K562 (cell line): ENCODE measurements around the gene AMZ1. TPM values are rescaled to one million over a fixed set of nuclear protein-coding genes. Genes with fewer than 3 reads are reported as not detected.

Experiments
- C11orf30 ChIP-seq: fragments of 450-650 bp; IDR thresholded peaks from 2 replicates; pipeline ENCODE4 v1.6.1; 2016; ENCODE audit warnings: low read depth, mild to moderate bottlenecking
- ETV1 ChIP-seq: fragments of 450-650 bp; conservative IDR thresholded peaks from 2 replicates; pipeline ENCODE4 v1.6.1; 2016; ENCODE audit warnings: missing genetic modification characterization, control low read depth, low read depth, missing compliant biosample characterization
- GABPA ChIP-seq: fragments of 200-800 bp; sonication (Bioruptor generic); conservative IDR thresholded peaks from 2 replicates; pipeline ENCODE4 v1.6.1; 2016; ENCODE audit warnings: low read depth, missing genetic modification characterization, missing compliant biosample characterization
- MCM5 ChIP-seq: fragments of 450-650 bp; IDR thresholded peaks from 2 replicates; pipeline ENCODE4 v1.6.1; 2016; ENCODE audit warnings: low read depth
- RBM39 ChIP-seq: fragments of 200-400 bp; formaldehyde crosslinking; optimal IDR thresholded peaks from 2 replicates; pipeline ENCODE3; 2018; ENCODE audit warnings: low read depth, low read length
- SLC30A9 ChIP-seq: fragments of 250-450 bp; sonication (Bioruptor Pico); IDR thresholded peaks from 2 replicates; pipeline ENCODE4 v1.8.0; 2022; ENCODE audit warnings: mild to moderate bottlenecking, moderate library complexity
- TGIF2 ChIP-seq: sonication (generic); formaldehyde crosslinking; IDR thresholded peaks from 2 replicates; pipeline ENCODE4 v1.8.1; 2022; ENCODE audit warnings: mild to moderate bottlenecking, missing genetic modification reagents, moderate library complexity
- ZNF354B ChIP-seq: fragments of 250-450 bp; sonication (Bioruptor Pico); IDR thresholded peaks from 2 replicates; pipeline ENCODE4 v1.4.0; 2020
- polyA plus RNA-seq, 8 experiments: library from polyadenylated mRNA; depleted of rRNA in 4 of 8; stranded (reverse) in 5 of 8; unstranded in 3 of 8; fragments of >200 nt; fragmentation: Nextera tagmentation in 2 of 8; fragmentation: Illumina TruSeq in 1 of 8; extraction: Ambion mirVana in 2 of 8; extraction: Trizol in 1 of 8; gene quantifications; 2 replicates each; pipeline versions ENCODE4 v1.2.1 to v1.2.3, GENCODE V29; 2011 to 2014; ENCODE audit warnings: inconsistent platforms in 1 of 8, missing spikeins in 1 of 8
- total RNA-seq, 7 experiments: library from RNA; depleted of rRNA in 6 of 7; stranded (reverse); fragments of >200 nt in 6 of 7; fragmentation: Illumina TruSeq in 2 of 7; extraction: Trizol in 2 of 7; gene quantifications; 2 replicates each; pipeline versions ENCODE4 v1.2.1 to v1.2.3, GENCODE V29; 2011 to 2021; ENCODE audit warnings: low replicate concordance in 1 of 7
- TF ChIP-seq, protein P1 (sequence below): sonication (generic); formaldehyde crosslinking; IDR thresholded peaks from 2 replicates; pipeline ENCODE4 v1.8.0; 2022; ENCODE audit warnings: mild to moderate bottlenecking, missing genetic modification reagents
- TF ChIP-seq, protein P2 (sequence below): IDR thresholded peaks from 2 replicates; pipeline ENCODE4 v1.6.1; 2011; ENCODE audit warnings: borderline replicate concordance, low read depth, mild to moderate bottlenecking, moderate library complexity, low read length; ENCODE audit not compliant: insufficient read depth, poor library complexity, severe bottlenecking

AMZ1 gene
- total and polyA plus RNA-seq, 9 of the 15 experiments (the other 6 are each of a cell fraction or from before 2014, with no cell fraction given): not detected

DNA sequence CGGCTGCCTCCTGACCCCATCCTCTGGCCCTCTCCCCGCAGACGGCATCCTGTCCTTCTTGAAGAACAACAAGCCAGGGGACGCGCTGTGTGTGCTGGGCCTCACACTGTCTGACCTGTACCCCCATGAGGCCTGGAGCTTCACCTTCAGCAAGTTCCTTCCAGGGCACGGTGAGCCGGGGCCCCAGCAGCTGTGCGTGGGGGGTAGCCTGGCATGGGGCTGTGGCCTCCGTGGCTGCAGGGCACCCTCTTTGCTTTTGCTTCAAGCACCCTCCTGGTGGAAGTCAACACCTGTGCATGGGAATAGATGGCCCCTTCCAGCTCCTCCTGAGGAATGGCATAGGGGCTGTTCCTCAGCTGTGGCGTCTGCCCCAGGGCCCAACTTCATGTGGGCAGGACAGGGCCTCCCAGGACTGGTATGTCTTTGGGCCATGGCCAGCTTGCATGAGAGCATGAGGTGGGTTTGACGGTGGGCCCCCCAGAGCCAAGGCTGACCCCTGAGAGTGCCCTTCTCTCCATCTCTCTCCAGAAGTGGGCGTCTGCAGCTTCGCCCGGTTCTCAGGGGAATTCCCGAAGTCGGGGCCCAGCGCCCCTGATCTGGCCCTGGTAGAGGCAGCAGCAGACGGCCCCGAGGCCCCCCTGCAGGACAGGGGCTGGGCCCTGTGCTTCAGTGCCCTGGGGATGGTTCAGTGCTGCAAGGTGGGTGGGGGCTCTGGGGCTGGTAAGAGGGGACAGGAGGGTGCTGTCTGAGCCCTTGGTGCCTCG lies 20.7 kb downstream of the AMZ1 start (continued):
- TF ChIP-seq, protein P1, sequence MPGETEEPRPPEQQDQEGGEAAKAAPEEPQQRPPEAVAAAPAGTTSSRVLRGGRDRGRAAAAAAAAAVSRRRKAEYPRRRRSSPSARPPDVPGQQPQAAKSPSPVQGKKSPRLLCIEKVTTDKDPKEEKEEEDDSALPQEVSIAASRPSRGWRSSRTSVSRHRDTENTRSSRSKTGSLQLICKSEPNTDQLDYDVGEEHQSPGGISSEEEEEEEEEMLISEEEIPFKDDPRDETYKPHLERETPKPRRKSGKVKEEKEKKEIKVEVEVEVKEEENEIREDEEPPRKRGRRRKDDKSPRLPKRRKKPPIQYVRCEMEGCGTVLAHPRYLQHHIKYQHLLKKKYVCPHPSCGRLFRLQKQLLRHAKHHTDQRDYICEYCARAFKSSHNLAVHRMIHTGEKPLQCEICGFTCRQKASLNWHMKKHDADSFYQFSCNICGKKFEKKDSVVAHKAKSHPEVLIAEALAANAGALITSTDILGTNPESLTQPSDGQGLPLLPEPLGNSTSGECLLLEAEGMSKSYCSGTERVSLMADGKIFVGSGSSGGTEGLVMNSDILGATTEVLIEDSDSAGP (CRISPR knock-in tag): no peak
- TF ChIP-seq GABPA (no peak), RBM39 (no peak), TGIF2 (CRISPR knock-in tag) (no peak), ETV1 (tag) (no peak), MCM5 (no peak), C11orf30 (no peak), ZNF354B (CRISPR knock-in tag) (no peak), SLC30A9 (CRISPR knock-in tag) (no peak)
- TF ChIP-seq, protein P2, sequence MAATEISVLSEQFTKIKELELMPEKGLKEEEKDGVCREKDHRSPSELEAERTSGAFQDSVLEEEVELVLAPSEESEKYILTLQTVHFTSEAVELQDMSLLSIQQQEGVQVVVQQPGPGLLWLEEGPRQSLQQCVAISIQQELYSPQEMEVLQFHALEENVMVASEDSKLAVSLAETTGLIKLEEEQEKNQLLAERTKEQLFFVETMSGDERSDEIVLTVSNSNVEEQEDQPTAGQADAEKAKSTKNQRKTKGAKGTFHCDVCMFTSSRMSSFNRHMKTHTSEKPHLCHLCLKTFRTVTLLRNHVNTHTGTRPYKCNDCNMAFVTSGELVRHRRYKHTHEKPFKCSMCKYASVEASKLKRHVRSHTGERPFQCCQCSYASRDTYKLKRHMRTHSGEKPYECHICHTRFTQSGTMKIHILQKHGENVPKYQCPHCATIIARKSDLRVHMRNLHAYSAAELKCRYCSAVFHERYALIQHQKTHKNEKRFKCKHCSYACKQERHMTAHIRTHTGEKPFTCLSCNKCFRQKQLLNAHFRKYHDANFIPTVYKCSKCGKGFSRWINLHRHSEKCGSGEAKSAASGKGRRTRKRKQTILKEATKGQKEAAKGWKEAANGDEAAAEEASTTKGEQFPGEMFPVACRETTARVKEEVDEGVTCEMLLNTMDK: no peak
